ENCODE results near the gene ARHGEF4.
A peak's percentile ranks its signal among the peaks of the same experiment; 100 is the strongest.

The ARHGEF4 gene

GRCh38 chr2:131014141-131014540 is 177.4 kb downstream of the ARHGEF4 start:
- DNase-seq (ENCODE audit: low spot score): no peak

GRCh38 chr2:131015764-131016163 is 179.1 kb downstream of the ARHGEF4 start:
- no peak for DNase-seq (ENCODE audit: low spot score)

- DNase-seq (ENCODE audit: low spot score): no peak
These were observed 180.4 kb downstream of the ARHGEF4 start for GRCh38 chr2:131016826-131017741.

- no peak for DNase-seq (ENCODE audit: low spot score)
These were observed 186.0 kb downstream of the ARHGEF4 start for GRCh38 chr2:131022731-131023130.

- no peak for DNase-seq (ENCODE audit: low spot score)
These were observed 187.0 kb downstream of the ARHGEF4 start for GRCh38 chr2:131023758-131024157.

- no peak for DNase-seq (ENCODE audit: low spot score)
These were observed 190.2 kb downstream of the ARHGEF4 start for GRCh38 chr2:131026919-131027318.

GRCh38 chr2:131027566-131028528 is 191.1 kb downstream of the ARHGEF4 start:
- DNase-seq (ENCODE audit: low spot score): no peak

- no peak for DNase-seq (ENCODE audit: low spot score)
These were observed 193.1 kb downstream of the ARHGEF4 start for GRCh38 chr2:131029812-131030211.

- DNase-seq (ENCODE audit: low spot score): peak; percentile 91
These were observed 193.8 kb downstream of the ARHGEF4 start for GRCh38 chr2:131030478-131030971.

- DNase-seq (ENCODE audit: low spot score): no peak
These were observed 194.7 kb downstream of the ARHGEF4 start for GRCh38 chr2:131031431-131031841.

- DNase-seq (ENCODE audit: low spot score): no peak
These were observed 195.2 kb downstream of the ARHGEF4 start for GRCh38 chr2:131031875-131032274.

- no peak for DNase-seq (ENCODE audit: low spot score)
These were observed 195.7 kb downstream of the ARHGEF4 start for GRCh38 chr2:131032393-131032836.

GRCh38 chr2:131033786-131034121 is 197.0 kb downstream of the ARHGEF4 start:
- no peak for DNase-seq (ENCODE audit: low spot score)

GRCh38 chr2:131034122-131035051 is 197.7 kb downstream of the ARHGEF4 start:
- no peak for DNase-seq (ENCODE audit: low spot score)

- no peak for DNase-seq (ENCODE audit: low spot score)
These were observed 198.6 kb downstream of the ARHGEF4 start for GRCh38 chr2:131035112-131035825.

GRCh38 chr2:131035826-131036231 is 199.1 kb downstream of the ARHGEF4 start:
- DNase-seq (ENCODE audit: low spot score): no peak

- no peak for DNase-seq (ENCODE audit: low spot score)
These were observed 199.6 kb downstream of the ARHGEF4 start for GRCh38 chr2:131036269-131036668.

- no peak for DNase-seq (ENCODE audit: low spot score)
These were observed 200.1 kb downstream of the ARHGEF4 start for GRCh38 chr2:131036696-131037397.

GRCh38 chr2:131037398-131038257 is 200.9 kb downstream of the ARHGEF4 start:
- no peak for DNase-seq (ENCODE audit: low spot score)

All from pons (tissue), 1 donor.